Measurements from ENCODE around the gene GH2.
"Not testable (repeated sequence)": the region's sequence is repeated elsewhere in the genome, so short reads cannot be mapped to it uniquely, and the experiment has no call there.

GH2 gene

DNA sequence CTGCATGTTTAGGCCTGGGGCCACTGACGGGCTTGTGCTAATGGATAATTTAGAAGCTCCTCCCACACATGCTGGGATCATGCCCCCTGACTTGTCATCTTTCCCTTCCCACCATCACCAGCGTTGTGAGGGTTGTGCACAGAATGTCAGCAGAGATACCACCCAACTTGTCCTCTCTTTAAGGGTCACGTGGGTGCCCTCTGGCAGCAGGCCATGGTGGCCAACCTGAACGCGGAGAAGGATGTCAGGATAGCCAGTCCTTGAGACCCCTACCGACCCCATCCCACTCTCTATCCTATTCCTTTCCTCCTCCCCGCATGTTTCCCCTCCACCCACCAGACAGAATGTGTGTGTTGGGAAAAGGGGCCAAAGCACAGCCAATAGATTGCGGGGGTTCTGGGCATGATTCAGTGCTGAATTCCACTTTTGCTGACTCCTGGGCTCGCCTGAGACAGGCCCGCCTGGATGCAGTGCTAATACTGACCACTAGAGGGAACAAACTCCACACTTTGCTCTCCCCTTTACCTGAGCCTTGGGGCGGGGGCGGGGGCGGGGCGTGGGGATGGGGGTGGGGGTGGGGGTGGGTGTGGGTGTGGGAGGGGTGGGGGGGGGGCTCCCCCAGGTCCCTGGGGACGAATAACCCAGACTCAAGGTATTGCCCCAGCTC lies at the start of gene GH2:
TSS of gene GH2 (minus strand) at position 10 of the 667 bp plus-strand sequence. CDS start 143 bp downstream, outside the sequence.
- no peaks in the 10 kb centered on the region for H3K9me3 ChIP-seq (ENCODE audit: low read length)
- H3K36me3 ChIP-seq (ENCODE audit: insufficient read depth, low read length), result no peaks in the 10 kb centered on the region
- H3K9ac ChIP-seq (ENCODE audit: low read length), result no peak within 1 kb of the TSS
- no peaks in the 10 kb centered on the region for H3K27me3 ChIP-seq (ENCODE audit: control insufficient read depth in 1 of 2, insufficient read depth in 2 of 2, low read length in 2 of 2)
- H3K27ac ChIP-seq (ENCODE audit: low read depth, low read length), result no peak within 1 kb of the TSS
- no peak within 1 kb of the TSS for H3K4me3 ChIP-seq (ENCODE audit: low read depth in 1 of 2, low read length in 2 of 2)
- no peaks in the 10 kb centered on the region for H3K4me1 ChIP-seq (ENCODE audit: insufficient read depth, low read length)

DNA sequence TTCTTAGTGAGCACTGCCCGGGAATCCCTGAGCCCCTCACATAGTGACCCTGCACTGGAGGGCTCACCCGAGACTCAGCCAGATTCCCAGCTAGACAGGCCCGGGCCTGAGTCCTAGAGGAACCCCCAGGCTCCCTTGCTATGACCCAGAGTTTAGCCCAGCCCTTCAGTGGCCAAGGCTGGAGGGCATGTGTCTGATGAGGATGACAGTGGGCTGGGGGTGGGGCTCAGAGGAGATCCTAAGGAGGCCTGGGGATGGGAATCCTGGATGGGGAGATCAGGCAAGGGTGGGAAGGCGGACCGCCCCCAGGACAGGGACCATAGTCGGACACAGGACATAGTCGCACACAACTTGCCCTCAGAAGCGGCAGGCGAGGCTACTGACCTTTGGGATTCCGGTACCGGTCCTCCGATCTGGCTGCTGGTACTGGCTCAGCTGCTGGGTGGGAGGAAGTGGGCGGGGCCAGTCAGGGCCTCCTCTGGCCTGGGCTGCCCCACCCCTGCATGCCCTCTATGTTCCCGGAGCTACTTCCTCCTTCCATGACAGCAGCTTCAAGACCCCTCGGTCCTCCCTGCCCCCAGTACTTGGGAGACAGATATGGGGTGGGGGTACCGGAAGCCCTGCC lies 49.3 kb upstream of the GH2 start:
- H3K4me1 ChIP-seq (ENCODE audit: insufficient read depth, low read length), result no peaks in the 10 kb centered on the region
- no peak overlapping the region for H3K9ac ChIP-seq (ENCODE audit: low read length)
- H3K9me3 ChIP-seq (ENCODE audit: low read length), result no peaks in the 10 kb centered on the region
- no peaks in the 10 kb centered on the region for H3K36me3 ChIP-seq (ENCODE audit: insufficient read depth, low read length)
- H3K27ac ChIP-seq (ENCODE audit: low read depth, low read length), result no peak overlapping the region
- peaks cover 0 to 4% of the 10 kb centered on the region in 2 donors for H3K27me3 ChIP-seq (ENCODE audit: control insufficient read depth in 1 of 2, insufficient read depth in 2 of 2, low read length in 2 of 2)
- no peak overlapping the region for H3K4me3 ChIP-seq (ENCODE audit: low read depth in 1 of 2, low read length in 2 of 2)

DNA sequence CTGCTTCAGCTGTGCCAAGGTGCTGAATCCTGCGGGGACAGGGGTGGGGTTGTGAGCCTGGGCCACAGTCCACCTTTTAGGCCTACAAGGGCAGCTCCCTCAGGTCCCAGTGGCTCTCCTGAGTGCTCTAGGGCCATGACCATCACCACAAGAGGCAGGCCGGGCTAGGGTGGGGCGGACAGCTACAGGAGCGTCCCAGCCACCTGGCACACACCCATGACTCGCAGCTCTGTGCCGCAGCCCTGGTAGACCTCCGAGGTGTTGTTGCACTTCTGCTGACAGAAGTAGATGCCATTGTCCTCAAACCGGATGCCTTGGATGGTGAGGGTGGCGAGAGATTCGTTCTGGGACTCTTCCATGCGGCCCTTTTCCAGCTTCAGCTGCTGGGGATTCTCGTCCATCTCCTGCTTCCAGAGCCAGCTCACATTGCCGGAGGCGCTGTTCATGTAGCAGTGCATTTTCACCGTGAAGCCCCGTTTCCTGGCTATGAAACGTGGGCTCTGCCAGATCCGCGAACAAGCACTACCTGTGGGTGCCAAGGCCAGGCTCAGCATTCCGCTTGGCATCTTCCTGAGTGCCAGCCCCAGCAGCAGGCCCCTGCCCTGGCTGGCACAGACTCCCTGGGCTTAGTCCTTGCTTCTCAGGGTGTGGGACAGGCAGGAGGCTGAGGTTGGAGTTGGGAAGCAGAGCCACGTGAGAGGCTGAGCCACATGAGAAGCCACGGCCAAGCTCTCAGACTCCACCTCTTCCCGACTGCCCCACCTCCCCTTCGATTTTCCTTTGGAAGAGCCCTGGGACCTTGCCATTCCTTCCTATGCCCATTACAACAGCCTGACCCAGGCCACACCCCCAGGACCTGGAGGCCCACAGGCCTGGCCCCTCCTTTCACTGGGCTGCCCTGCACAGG lies 48.4 kb upstream of the GH2 start:
- Histone ChIP-seq H3K9ac (ENCODE audit: low read length) (no peak overlapping the region), H3K27me3 (ENCODE audit: control insufficient read depth in 1 of 2, insufficient read depth in 2 of 2, low read length in 2 of 2) (peaks cover 0 to 4% of the 10 kb centered on the region in 2 donors), H3K9me3 (ENCODE audit: low read length) (no peaks in the 10 kb centered on the region), H3K27ac (ENCODE audit: low read depth, low read length) (no peak overlapping the region), H3K4me3 (ENCODE audit: low read depth in 1 of 2, low read length in 2 of 2) (no peak overlapping the region), H3K36me3 (ENCODE audit: insufficient read depth, low read length) (no peaks in the 10 kb centered on the region), H3K4me1 (ENCODE audit: insufficient read depth, low read length) (no peaks in the 10 kb centered on the region)

GRCh38 chr17:63928966-63929695 lies 47.4 kb upstream of the GH2 start:
- Histone ChIP-seq H3K27ac (ENCODE audit: low read depth, low read length) (no peak overlapping the region), H3K4me3 (ENCODE audit: low read depth in 1 of 2, low read length in 2 of 2) (no peak overlapping the region), H3K36me3 (ENCODE audit: insufficient read depth, low read length) (no peaks in the 10 kb centered on the region), H3K9ac (ENCODE audit: low read length) (no peak overlapping the region), H3K27me3 (ENCODE audit: control insufficient read depth in 1 of 2, insufficient read depth in 2 of 2, low read length in 2 of 2) (peaks cover 0 to 4% of the 10 kb centered on the region in 2 donors), H3K9me3 (ENCODE audit: low read length) (no peaks in the 10 kb centered on the region), H3K4me1 (ENCODE audit: insufficient read depth, low read length) (no peaks in the 10 kb centered on the region)

- Histone ChIP-seq H3K27me3 (ENCODE audit: control insufficient read depth in 1 of 2, insufficient read depth in 2 of 2, low read length in 2 of 2) (peaks cover 0 to 4% of the 10 kb centered on the region in 2 donors), H3K36me3 (ENCODE audit: insufficient read depth, low read length) (no peaks in the 10 kb centered on the region), H3K27ac (ENCODE audit: low read depth, low read length) (no peak overlapping the region), H3K9me3 (ENCODE audit: low read length) (no peaks in the 10 kb centered on the region), H3K4me1 (ENCODE audit: insufficient read depth, low read length) (no peaks in the 10 kb centered on the region), H3K9ac (ENCODE audit: low read length) (no peak overlapping the region), H3K4me3 (ENCODE audit: low read depth in 1 of 2, low read length in 2 of 2) (no peak overlapping the region)
Observed at GRCh38 chr17:63928172-63928666, 46.5 kb upstream of the GH2 start.

DNA sequence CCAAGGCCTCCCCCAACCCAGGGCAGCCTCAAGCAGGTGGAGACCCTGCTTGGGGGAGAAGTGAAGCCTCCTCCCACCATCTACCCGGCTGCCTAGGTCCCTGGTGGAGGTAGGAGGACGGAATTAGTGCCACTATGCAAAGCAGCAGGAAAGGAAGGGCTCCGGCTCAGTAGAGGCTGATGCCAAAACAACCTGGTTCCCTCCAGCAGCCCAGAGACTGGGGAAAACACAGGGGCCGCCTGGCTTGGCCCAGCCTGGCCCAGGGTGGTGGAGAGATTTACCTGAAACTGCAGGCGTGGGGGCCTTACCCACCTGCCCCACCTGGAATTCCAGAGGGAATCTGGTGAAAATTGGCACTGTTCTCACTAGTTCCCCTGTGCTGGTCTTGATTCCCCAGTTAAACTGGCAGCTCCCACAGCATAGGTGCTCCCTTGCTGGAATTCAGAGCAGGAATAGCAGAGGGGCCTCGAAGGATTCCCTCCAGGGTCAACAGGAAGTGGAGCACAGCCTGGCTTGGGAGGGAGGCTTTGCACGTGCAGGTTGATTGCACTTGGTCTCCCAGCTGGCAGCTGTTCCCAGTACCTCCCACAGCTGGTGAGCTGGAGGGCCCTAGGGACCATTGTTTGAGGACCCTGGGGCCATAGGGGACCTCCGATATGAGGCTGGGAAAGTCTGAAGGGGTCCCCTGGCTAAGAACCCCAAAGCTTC lies 45.9 kb upstream of the GH2 start:
- H3K27me3 ChIP-seq (ENCODE audit: control insufficient read depth in 1 of 2, insufficient read depth in 2 of 2, low read length in 2 of 2), result peaks cover 0 to 4% of the 10 kb centered on the region in 2 donors
- no peaks in the 10 kb centered on the region for H3K4me1 ChIP-seq (ENCODE audit: insufficient read depth, low read length)
- H3K4me3 ChIP-seq (ENCODE audit: low read depth in 1 of 2, low read length in 2 of 2), result no peak overlapping the region
- H3K36me3 ChIP-seq (ENCODE audit: insufficient read depth, low read length), result no peaks in the 10 kb centered on the region
- H3K9me3 ChIP-seq (ENCODE audit: low read length), result no peaks in the 10 kb centered on the region
- no peak overlapping the region for H3K9ac ChIP-seq (ENCODE audit: low read length)
- H3K27ac ChIP-seq (ENCODE audit: low read depth, low read length), result no peak overlapping the region

DNA sequence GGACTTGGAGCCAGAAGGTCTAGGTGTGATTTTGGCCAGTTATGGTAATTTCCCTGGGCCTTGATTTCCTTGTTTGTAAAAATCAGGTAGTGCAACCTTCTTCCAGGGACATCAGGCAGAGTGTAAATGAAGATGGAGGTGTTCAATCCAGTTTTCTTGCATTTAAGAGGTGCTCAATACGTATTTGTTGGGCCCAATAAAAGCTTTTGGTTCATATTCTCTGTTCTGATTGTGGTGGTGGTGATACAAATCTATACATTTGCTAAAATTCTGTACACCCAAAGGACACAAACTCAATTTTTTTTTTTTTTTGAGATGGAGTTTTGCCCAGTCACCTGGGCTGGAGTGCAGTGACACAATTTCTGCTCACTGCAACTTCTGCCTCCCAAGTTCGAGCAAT lies 44.4 kb upstream of the GH2 start:
- Histone ChIP-seq H3K9ac (ENCODE audit: low read length) (no peak overlapping the region), H3K27me3 (ENCODE audit: control insufficient read depth in 1 of 2, insufficient read depth in 2 of 2, low read length in 2 of 2) (no peaks in the 10 kb centered on the region), H3K9me3 (ENCODE audit: low read length) (no peaks in the 10 kb centered on the region), H3K27ac (ENCODE audit: low read depth, low read length) (no peak overlapping the region), H3K4me1 (ENCODE audit: insufficient read depth, low read length) (no peaks in the 10 kb centered on the region), H3K36me3 (ENCODE audit: insufficient read depth, low read length) (no peaks in the 10 kb centered on the region), H3K4me3 (ENCODE audit: low read depth in 1 of 2, low read length in 2 of 2) (no peak overlapping the region)

DNA sequence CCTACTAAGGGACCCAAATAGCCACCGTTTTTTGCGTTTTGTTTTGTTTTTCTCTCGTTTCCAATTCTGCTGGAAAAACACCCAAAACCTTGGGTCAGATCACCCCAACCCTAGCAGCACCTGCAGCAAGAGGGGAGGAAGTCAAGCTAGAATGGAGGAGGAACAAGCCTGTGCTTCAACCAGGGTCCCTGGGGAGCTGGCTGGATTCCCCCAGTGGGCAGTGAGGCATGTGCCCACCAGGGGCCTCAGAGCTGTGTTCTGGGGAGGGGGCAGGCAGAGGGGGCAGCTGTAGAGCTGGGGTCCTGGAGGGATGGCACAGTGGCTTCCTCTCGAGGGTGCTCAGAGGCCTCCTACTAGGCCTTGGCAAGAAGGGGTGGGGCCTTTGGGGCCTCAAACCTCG lies 43.9 kb upstream of the GH2 start:
- Histone ChIP-seq H3K27me3 (ENCODE audit: control insufficient read depth in 1 of 2, insufficient read depth in 2 of 2, low read length in 2 of 2) (no peaks in the 10 kb centered on the region), H3K36me3 (ENCODE audit: insufficient read depth, low read length) (no peaks in the 10 kb centered on the region), H3K4me3 (ENCODE audit: low read depth in 1 of 2, low read length in 2 of 2) (no peak overlapping the region), H3K4me1 (ENCODE audit: insufficient read depth, low read length) (no peaks in the 10 kb centered on the region), H3K27ac (ENCODE audit: low read depth, low read length) (no peak overlapping the region), H3K9ac (ENCODE audit: low read length) (no peak overlapping the region), H3K9me3 (ENCODE audit: low read length) (no peaks in the 10 kb centered on the region)

GRCh38 chr17:63922402-63922801 lies 40.7 kb upstream of the GH2 start:
- H3K9ac ChIP-seq (ENCODE audit: low read length); H3K4me1 ChIP-seq (ENCODE audit: insufficient read depth, low read length); H3K27ac ChIP-seq (ENCODE audit: low read depth, low read length); H3K27me3 ChIP-seq (ENCODE audit: control insufficient read depth in 1 of 2, insufficient read depth in 2 of 2, low read length in 2 of 2); H3K4me3 ChIP-seq (ENCODE audit: low read depth in 1 of 2, low read length in 2 of 2); H3K9me3 ChIP-seq (ENCODE audit: low read length); H3K36me3 ChIP-seq (ENCODE audit: insufficient read depth, low read length): not testable (repeated sequence)

DNA sequence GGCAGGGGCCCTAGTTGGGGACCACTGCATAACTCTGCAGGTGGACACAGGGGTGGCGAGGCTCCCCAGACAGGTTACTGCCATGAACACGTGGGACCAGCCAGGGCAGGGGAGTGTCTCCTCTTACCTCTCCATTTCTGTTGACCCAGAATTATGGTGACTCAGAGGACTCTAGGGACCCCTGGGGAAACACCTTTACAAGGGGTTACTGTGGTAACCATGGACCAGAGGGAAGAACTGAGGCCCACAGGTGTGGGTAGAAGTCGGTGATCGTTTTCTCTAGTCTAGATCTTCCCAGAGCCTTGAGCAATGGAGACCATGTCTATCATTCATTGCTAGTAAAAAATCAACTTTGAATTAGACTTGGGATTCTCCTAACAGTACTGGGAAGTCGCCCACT lies 39.0 kb upstream of the GH2 start:
- H3K9ac ChIP-seq (ENCODE audit: low read length); H3K4me1 ChIP-seq (ENCODE audit: insufficient read depth, low read length); H3K27ac ChIP-seq (ENCODE audit: low read depth, low read length): not testable (repeated sequence)

More for the DNA sequence above, 39.0 kb upstream of the GH2 start:
- H3K4me3 ChIP-seq (ENCODE audit: low read depth in 1 of 2, low read length in 2 of 2); H3K27me3 ChIP-seq (ENCODE audit: control insufficient read depth in 1 of 2, insufficient read depth in 2 of 2, low read length in 2 of 2); H3K36me3 ChIP-seq (ENCODE audit: insufficient read depth, low read length); H3K9me3 ChIP-seq (ENCODE audit: low read length): not testable (repeated sequence)
